GM19351 (cell line): ENCODE measurements around the gene DACH1.
A peak's percentile ranks its signal among the peaks of the same experiment; 100 is the strongest.
"Not testable (repeated sequence)": the region's sequence is repeated elsewhere in the genome, so short reads cannot be mapped to it uniquely, and the experiment has no call there.

Experiments
- ATAC-seq: cut with Tn5 transposase; IDR thresholded peaks from one replicate; pipeline ENCODE4 v1.9.1; 2021; ENCODE audit warnings: mild to moderate bottlenecking, moderate library complexity; ENCODE audit not compliant: unreplicated experiment

Gene DACH1

DNA sequence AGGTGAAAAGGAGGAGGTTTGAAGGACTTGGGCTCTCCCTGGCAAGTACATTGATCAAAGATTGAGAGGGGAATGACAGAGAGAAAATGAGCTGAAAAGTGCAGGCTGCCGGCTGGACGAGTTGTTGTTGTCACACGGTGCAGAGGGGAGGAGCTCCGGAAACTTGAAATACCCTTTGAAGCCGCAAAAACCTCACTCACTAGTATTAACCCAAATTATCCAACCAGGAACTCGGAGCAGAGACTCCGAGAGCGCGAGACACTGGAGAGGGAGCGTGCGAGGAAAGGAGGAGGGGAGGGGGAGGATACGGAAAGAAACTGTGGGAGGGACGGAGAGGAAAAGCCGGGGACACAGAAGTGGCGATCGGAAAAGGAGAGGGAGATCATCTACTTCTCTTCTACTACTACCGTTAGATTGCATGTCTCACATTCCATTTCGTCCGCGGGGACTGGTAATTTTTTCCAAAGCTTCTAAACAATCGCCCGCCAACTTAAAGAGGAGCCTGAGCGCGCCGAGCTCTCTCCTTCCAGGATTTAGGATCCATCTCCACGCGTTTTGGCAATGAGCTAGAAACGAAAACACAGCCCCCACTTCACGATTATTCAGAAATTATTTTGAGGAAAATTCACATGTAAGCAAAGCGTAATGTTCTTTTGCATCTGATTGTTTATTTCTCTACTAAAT is at the start of gene DACH1:
DACH1 (minus strand) TSS at position 74 of the 684 bp plus-strand sequence.
- ATAC-seq = no peak

DNA sequence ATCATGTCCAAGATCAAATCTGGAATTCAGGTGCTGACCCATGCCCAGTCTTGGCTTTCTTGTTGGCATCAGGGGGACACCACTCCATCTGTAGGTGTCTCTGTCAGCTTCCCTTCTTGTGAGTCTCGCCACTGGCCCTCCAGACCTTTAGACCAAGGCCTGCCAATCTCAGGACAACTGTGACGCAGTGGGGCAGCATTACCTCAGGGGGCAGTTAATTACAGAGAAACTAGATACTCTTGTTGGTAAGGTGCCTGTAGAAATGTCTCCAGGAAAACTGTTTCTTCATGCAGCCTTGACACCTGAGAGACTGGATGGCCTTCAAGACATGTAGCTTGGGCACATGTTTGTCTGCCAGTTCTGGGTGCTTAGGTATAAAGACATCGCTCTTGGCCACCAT is 46.7 kb upstream of the DACH1 start:
- ATAC-seq = no peak

DNA sequence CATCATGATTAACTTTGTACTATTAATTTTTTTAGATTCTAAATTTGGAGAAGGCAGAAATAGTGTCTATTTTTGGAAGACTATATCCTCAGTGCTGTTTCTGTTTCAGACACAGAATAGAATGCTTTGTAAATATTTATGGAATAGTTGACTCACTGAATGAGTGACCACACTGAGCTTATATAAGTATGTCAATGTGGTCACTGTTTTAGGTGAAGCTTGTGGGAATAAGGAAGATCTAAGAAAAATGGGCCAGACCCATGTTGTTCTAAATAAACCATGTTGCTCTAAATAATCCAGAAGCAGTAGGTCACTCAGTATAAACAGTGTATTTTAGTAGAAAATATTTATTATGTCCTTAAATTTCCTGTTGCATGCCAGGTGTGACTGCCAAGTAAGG is 45.5 kb upstream of the DACH1 start:
- no peak for ATAC-seq

DNA sequence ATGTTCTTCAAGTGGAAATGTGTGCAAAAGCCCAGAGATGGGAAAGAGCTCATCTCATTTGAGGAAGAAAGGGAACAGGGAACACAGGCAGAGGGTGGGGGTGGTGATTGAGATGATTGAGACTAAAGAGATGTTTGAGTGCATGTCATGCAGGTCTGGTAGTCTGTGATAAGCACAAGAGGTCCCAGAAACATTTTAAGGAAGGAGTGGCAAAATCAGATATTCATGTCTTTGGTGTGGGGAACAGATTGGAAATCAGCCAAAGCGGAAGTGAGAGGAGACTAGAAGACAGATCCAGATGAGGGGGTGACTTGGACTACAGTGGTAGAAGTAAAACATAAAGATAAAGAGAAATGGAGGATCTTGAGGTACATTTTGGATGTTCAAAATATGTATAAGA is 39.4 kb upstream of the DACH1 start:
- ATAC-seq = no peak

DNA sequence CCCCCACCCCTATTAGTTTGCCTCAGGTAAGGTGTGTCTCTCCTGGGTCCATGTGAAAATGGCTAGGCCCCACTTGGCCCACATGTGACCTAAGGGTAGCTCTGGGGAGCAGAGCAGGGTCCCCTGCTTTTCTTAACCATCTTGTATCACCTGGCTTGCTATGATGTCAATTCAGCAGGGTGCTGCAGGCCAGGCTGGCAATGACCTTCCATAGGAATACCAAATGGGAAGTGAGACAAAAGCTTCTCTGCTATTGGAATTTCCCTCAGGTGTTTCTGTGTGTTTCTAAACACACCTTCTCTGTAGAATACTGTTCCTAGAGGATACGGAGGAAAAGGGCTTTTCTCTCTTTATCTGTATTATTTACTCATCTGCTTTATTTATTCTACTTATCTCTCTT is 35.7 kb upstream of the DACH1 start:
- ATAC-seq = no peak

GRCh38 chr13:71893506-71893905 is 26.5 kb upstream of the DACH1 start:
- ATAC-seq = not testable (repeated sequence)

DNA sequence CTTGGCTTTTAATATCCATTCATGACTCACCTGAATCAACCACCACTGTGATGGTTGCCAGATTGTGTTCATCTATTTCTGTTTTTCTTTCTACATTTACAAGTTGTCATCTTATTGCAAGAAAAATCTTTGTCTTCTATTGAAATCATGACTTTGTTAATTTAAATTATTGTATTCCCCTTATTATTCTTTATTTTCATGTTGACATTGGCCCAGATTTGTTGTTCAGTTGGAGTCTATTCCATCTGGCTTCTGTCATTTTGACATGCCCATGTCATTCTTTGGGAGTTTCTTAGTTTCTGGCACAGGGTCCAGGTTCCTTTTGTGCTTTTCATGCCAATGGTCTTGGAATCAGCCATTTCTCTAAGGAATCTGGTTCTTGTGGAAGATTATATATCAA is 19.9 kb upstream of the DACH1 start:
- no peak for ATAC-seq

GRCh38 chr13:71882120-71882519 is 15.1 kb upstream of the DACH1 start:
- no peak for ATAC-seq

DNA sequence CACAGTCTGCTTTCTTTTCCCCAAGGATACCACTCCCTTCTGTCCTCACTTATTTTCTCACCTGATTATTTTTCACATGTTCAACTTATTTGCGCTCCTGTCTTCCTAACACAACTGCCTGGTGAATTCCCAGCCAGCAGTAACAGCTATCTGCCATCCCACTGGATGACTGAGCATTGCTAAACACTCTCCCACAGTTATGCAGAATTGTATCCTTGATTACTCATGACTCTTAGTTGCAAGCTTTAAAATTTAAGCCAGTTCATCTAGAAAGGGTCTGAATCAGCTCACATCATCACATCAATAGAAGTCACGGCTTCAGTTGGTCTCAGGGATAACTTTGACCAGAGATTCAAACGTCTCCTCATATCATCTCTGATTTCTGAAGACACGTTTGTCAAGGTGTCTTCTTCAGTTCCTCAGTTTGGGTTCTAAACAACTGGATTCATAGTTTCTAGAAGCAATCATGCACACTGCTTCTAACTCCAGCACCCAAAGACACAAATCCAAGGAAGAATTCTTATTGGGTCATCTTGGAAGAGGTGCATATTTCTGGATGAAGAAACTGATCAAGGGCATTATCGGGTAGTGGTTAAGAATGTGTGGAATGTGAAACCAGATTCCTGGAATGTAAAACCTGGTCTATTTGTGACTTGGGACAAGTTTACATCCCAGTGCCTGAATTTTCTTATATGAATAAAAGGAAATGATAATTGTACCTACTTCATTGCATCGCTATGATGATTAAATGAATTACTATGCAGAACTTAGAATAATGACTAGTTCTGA is 13.9 kb upstream of the DACH1 start:
- no peak for ATAC-seq

GRCh38 chr13:71879808-71880344 is 12.9 kb upstream of the DACH1 start:
- no peak for ATAC-seq

- ATAC-seq = peak; percentile 96
These were observed 12.1 kb upstream of the DACH1 start for GRCh38 chr13:71879129-71879535.

DNA sequence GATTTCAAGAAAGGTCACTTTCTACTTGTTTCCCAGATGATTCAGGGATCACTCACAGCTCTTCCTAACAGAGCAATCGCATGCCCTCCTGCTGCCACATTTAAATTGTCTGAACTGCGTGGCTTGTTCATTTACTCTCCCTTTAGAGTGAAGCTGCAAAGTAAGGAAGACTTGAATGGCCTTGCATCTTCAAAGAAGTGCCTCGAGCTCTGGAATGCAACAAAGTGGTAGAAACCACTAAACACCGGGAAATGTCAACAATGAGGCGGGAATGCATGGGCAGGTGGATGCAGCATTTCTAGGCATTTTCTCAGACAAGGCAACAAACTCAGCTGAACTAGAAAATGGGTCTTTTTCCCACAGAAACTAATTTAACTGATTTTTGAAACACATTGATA is 10.3 kb upstream of the DACH1 start:
- no peak for ATAC-seq

DNA sequence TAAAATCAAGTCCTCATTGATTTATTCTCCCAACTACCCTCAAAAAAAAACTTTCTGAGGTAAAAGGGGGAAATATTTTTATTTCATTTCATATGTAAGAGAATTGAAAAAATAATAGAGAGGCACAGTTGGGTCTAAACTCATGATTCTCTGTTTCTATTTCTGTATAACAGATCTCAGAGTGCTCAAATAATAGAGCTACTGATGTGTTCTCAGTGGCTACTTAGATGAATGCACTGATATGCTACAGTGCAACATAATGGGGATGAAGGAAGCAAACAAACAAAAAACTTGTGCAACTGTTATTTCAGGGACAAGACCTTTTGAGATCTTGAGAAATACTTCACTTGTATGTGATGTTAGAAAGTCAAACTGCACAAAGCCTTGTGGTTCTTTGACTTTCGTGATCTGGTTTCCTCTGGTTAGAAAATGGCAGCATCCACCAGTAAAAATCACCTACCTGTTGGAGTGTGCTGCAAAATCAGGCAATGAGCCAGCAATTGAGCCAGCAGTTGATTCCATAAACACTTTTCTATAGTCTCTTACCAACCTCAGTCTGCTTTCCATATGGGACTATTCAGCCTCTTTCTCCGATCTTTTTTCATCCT is 9.7 kb upstream of the DACH1 start:
- ATAC-seq = no peak

DNA sequence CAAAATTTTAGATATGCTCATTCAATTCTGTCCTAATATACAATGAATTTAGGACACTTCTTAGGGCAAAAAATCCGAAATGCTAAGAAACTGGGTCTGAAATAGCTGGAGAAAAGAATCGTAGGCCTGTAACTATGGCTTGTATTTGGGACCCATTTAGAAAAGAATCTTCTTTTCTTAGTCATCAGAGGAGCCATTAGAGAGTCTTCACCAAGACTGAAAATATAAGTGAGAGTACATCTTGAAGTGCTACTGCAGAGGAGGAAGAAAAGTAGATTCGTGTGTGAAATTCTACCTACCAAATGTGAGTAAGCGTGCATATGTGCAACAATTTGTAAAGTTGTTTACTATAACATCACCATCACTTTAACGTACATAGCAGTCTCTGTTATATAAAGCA is 8.8 kb upstream of the DACH1 start:
- no peak for ATAC-seq

GRCh38 chr13:71874458-71874857 is 7.5 kb upstream of the DACH1 start:
- ATAC-seq = no peak

DNA sequence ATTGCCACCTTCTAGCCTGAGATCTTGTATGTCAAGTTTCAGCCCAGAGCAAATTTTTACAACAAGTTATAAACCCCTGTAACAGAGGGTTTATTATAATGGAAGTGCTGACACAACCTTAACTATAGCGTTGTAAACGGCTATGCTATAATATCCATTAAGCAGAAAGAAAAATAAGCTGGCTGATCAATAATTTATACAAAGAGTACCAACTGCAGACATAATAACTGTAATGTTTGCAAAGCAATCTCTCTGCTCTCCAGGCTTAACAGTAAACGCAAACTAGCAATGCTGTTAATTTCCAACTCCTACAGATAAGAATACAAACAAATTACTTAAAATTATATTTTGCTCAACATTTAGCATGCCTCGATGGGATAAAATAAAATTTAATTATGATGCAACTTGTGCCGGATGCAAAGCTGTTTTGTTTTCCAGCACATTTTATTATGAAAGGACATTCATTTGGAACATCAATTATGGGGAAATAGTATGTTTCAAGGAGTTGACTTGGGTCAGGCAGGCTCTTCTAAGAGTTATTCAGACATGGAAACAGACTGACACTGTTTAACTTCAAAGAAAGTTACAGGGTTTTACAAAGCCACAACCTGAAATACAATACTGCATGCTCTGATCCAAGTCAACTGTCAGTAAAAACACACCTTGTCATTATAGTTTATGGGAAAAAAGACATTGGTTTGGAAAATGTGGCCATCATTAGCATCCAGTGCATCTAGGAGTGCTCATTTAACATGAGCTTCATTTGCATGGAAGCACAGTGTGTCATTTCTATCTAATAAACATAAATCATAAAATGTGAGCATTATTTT is 6.6 kb upstream of the DACH1 start:
- no peak for ATAC-seq

- no peak for ATAC-seq
These were observed 4.8 kb upstream of the DACH1 start for GRCh38 chr13:71871844-71872243.

DNA sequence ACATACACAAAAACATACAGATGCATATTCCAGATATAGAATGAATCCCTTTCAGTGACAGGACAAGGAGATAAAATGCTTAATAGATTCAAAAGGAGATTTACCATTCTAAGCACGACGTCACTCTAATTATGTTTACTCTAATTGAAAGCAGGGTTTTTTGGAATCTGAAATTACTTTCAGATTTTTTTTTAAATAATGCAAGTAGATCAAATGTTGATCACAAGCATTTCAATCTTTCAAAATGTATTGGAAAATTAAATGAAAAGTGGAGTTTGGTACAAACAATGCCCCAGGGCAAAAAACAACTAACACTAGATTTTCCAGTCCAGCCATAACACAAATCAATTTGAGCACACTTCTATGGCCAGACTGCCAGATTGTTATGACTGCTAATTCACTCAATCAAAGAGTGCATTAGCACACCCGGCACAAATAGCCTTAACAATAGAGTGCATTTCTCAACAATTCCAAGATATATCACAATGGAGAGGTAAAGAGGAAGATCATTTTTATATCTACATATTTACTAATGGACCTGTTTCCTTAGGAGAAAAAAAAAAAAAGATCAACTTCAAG is 4.3 kb upstream of the DACH1 start:
- ATAC-seq = no peak

- no peak for ATAC-seq
These were observed 3.1 kb upstream of the DACH1 start for GRCh38 chr13:71870100-71870499.

DNA sequence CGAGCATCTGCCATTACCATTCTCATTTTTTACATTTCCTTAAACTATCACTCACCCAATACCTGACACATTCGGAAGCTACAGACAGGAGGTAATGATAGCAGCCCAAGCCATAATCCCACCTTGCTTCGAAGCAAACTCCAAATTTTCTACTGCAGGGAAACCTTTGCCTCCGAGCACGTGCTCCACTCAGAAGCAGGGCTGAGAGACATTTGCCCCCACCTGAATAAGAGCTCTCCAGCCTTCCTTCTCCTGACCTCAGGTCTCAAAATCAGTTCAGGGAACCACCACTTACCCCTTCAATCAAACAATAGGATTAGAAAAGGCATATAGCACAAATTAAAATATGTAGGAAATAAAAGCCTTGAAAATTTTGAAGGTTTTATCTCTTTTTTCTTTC is 2.3 kb upstream of the DACH1 start:
- no peak for ATAC-seq
